Sciatic nerve (tissue), 2 donors: ENCODE data around the gene UCP2. TPM values are rescaled to one million over a fixed set of nuclear protein-coding genes. Genes with fewer than 3 reads are reported as not detected.
A peak's percentile ranks its signal among the peaks of the same experiment; 100 is the strongest.
"Not testable (repeated sequence)": the region's sequence is repeated elsewhere in the genome, so short reads cannot be mapped to it uniquely, and the experiment has no call there.

Experiments
- ATAC-seq: fragments of 200-7000 bp; cut with Tn5 transposase; one replicate; pipeline ENCODE4 v1.9.1; 2020; ENCODE audit warnings: mild to moderate bottlenecking, moderate library complexity
- DNase-seq: peaks from one replicate; pipeline ENCODE4 v3.0.0-alpha.2; 2020; ENCODE audit warnings: low spot score
- intact Hi-C: fragments of 100-400 bp; cut with DNase I; formaldehyde crosslinking; loops from one replicate; pipeline ENCODE4 v1.14.2; 2022
- total RNA-seq: library from RNA; stranded (reverse); fragmentation: NEBNext Ultra II Directional; extraction: Animal tissue kit (Norgen Biotek cat#: 25700); gene quantifications from one replicate; pipeline ENCODE4 v1.2.1, GENCODE V29; 2021
- donor health status: DM: no; HTN: no; CAD: no.
- donor health status: DM: no; HTN: no; CAD: no.

UCP2 gene
- total RNA-seq, 1 donor from 2014 or later, result 43.1 TPM

DNA sequence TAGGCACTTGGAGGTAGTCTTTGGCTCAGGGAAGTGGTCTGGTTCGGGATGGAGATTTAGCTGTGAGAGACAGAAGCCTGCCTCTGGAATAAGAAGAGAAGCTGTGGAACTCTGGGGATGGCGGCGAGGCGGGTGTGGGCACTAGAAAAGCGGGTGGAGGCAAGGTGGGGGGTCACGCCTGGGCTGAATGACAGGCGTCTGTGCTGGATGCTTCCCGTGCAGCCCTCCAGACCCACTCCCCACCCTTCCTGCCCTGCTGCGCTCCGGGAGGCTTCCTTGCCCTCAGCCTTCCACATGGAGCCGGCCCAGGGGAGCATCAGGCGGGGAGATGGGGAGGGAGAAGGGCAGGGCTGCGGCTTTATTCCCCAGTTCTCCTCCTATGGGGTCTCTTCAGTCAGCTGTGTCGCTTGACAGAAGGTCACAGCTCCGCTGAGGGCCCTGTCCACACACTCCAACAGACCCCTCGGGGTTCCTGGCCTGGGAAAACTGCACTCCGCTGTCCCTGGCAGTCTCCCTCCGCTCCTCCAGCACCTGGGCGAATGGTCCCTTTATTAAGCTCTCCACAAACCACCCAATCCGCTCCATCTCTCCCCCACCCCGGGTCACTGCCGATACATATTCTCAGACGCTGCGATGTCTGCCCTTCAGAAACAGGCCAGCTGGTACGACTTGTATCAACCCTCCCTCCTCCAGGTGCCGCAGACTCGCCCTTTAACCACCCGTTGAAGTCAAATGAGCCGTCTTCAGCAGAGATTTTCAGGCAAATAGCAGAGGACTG is 25.6 kb downstream of the UCP2 start:
- ATAC-seq, result no peak
- intact Hi-C loops, result no loop called here
- DNase-seq, result peak; percentile 41

DNA sequence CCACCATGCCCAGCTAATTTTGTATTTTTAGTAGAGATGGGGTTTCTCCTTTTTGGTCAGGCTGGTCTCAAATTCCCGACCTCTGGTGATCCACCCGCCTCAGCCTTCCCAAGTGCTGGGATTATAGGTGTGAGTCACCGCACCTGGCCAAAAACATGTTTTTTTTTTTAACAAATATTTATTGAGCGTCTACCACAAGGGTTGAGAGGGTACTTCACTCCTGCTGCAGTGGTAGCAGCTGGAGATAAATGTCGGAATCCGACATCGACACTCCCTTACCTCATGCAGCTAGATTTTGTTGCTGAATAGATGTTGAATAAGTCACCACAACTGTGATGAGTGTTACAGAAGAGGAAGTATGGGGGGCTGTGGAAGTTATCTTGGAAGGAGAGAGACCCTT is 30.8 kb downstream of the UCP2 start:
- no peak for ATAC-seq
- intact Hi-C loops, result no loop called here

DNA sequence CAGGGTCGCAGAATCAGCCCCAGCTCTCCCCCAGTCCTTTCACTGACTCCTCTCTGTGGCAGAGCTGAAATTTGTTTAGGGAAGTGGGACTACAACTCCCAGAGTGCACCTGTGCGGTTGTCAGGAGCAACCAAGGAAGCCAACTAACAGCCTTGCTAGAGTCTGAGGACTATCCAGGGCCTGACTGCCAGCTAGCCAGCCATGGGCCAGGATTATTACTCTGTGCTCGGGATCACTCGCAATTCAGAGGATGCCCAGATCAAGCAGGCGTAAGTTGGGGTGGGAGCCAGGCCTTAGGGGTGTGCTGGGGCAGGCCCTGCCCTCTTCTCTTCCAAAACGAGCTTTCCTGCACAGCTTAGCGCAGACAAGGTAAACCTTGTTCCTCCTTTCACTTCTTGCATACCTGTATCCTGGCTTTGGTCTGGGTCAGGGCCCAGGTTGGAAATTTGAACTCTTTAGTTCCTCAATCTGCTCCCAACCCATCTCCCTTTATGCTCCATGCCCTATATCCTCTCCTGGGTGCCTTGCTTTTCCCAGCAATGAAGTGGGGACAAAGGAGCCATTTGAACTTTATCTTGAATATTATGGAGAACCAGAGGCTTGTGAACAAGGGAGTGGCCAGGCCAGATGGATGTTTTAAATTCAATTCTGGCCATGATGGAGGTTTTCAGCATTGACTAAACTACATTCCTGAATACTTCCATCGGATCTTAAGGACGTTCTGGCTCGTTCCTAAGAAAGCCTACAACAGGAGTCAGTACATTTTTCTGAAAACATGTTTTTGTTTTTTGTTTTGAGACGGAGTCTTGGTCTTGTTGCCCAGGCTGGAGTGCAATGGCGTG is 31.6 kb downstream of the UCP2 start, which contains the start of gene DNAJB13:
DNAJB13 (plus strand) TSS at position 158 of the 842 bp plus-strand sequence; CDS start at position 202, 44 bp downstream.
- peak; percentile 53 for ATAC-seq
- intact Hi-C loops, result no loop called here
- DNase-seq, result no peak

More for the DNA sequence above, 30.8 kb downstream of the UCP2 start:
- no peak for DNase-seq

DNA sequence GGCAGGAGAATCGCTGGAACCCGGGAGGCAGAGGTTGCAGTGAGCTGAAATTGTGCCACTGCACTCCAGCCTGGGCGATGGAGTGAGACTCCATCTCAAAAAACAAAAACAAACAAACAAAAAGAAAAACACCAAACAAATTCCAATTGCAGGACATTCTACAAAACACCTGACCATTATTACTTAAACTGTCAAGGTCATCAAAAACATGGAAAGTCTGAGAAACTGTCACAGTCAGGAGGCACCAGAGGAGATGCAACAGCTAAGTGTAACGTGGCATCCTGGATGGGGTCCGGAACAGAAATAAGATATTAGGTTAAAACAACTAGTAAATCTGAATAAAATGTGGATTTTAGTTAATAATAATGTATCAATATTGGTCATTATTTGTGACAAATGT is 32.7 kb downstream of the UCP2 start:
- ATAC-seq, result no peak
- DNase-seq, result no peak
- intact Hi-C loops, result no loop called here

DNA sequence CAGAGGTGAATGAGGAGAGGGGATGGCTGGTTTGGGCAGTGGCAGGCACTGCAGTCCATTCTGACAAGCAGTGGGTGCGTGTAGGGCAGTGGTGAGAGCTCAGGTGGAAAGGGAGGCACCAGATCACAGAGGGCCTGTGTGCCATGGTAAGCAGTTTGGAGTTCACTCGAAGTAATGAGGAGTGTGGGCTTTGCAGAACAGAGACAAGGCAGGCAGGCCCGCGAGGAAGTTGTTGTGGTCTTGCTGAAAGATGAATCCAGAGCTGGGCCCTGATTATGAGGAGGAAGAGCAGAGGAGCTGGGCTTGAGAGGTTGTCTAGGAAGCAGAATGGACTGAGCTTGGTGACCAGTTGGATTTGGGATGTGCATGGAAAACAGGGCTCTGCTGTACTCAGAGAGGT is 33.4 kb downstream of the UCP2 start:
- DNase-seq (no peak), ATAC-seq (no peak)
- intact Hi-C loops, result no loop called here

DNA sequence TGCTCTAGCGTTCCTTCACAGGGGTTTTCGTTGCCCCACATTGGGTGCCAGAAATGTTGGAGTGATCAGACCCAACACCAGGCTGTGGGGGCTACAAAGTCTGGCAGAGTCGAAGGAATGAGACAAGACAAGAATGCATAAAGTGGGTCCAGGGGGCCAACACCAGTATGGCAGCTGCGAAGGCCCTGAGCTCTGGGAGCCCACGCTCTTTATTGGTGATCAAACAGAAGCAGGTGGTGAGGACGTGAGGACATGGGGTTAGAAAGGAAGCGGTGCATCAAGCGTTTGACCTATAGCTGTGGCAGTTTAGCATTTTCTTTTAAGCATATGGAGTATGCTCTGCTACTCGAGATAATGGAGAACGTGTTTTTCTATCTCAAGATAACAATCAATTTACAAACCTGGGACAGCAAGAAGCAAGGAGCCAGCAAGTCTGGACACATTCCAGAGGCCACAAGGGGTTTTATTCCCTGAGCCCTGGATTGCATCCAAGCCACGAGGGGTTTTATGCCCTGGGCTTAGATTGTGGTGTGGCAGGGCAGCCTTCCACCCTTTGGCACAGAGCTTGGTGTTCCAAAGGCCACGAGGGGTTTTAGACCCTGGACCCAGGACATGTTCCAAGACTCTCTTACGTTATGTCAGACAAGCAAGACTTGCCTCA is 35.7 kb downstream of the UCP2 start:
- ATAC-seq (no peak), DNase-seq (no peak)
- intact Hi-C loops, result no loop called here

DNA sequence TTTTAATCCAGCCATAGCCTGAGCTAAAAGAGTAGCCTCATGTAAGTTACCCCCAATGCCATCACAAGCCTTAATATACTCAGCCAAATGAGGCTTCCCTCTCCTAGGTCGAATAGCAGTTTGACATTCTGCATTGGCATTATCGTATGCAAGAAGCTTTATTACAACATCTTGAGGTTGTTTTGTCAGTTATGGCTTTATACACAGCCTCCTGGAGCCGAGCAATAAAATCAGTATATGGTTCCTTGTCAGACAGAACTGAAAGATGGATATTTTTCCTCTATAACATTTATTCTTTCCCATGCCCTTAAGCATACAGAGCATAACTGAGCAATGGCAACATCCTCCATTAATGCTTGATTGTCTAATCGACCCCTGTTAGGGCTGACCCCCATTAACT is 37.2 kb downstream of the UCP2 start:
- intact Hi-C loops, result no loop called here
- ATAC-seq, result no peak

DNA sequence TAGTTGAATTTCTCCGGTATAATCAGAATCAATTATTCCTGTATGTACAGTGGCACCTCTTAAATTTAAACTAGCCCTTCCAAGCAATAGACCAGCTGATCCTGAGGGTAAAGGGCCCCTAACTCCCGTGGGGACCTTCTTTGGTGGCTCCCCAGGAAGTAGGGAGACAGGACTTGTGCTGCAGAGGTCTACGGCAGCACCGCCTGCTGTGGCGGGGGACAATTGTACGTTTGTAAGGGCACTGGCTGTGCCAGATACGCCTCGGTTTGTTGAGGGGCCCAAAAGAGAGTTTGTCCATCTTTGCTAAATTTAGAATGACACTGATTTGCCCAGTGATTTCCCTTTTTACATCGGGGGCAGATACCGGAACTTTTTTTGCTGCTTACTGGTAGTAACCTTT is 37.7 kb downstream of the UCP2 start:
- intact Hi-C loops, result no loop called here
- no peak for ATAC-seq

More for the DNA sequence above, 37.2 kb downstream of the UCP2 start:
- DNase-seq, result no peak

DNA sequence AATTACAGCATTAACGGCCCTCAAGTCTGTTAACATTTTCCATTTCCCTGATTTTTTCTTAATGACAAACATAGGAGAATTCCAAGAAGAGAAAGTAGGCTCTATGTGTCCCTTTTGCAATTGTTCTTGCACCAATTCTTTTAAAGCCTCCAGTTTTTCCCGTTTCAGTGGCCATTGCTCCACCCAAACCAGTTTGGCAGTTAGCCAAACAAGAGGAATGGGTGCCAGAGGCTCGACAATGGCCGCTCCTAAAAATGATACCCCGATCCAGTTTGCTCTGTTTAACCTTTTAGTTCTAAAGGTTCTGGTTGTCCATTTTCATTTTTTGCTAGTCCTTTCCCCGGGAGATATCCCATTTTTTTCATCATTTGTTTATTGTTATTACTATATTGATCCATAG is 38.6 kb downstream of the UCP2 start:
- DNase-seq (no peak), ATAC-seq (no peak)
- intact Hi-C loops, result no loop called here

More for the DNA sequence above, 37.7 kb downstream of the UCP2 start:
- no peak for DNase-seq

DNA sequence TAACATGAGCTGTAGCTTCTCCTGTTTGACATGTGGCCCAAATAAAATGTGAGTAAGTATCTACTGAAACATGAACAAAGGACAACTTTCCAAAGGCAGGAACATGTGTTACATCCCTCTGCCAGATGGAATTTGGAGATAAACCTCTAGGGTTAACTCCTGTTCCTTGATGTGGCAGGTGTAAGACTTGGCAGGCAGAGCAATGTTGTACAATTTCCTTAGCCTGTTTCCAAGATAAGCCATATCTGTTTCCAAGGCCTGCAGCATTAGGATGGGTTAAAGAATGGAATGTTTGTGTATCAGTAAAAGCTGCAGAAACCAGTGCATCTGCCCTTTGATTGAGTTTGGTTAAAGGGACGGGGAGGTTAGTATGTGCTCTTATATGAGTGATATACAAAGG is 40.6 kb downstream of the UCP2 start:
- DNase-seq (no peak), ATAC-seq (no peak)
- intact Hi-C loops, result no loop called here

DNA sequence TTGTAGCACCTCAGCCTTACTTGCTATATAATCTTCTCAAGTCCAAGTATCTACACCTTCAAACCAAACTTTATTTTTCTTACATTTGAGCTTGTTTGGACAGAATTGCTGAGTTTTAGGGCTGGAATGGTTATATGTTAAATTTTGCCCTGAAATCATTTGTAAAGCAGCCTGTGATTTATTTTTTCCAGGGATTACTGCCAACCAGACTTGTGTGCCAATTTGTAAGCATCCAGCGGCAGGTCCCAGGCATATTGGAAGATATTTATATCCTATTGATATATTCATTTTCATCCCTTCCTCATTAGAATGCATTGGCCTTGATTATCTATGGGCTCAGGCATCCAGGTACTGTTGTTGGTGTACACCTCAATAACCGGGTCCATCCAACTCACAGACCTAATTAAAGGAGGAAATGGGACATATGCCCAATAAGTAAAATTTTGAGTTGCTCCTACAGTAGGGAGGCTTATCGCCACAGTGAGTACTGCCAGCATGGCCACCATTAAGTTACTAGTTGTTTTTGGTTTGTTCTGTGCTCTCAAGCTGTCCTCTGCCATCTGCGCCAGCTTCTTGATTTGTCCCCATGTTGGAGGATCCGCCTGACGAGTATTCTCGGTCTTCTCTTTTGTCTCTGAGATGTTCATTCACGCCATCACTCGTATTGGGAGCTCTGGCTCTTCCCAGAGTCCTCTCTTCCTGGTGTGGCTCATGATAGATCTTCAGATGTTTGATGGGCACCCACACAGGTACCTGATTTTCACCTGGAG is 41.7 kb downstream of the UCP2 start:
- intact Hi-C loops, result no loop called here
- ATAC-seq, result no peak
- no peak for DNase-seq

DNA sequence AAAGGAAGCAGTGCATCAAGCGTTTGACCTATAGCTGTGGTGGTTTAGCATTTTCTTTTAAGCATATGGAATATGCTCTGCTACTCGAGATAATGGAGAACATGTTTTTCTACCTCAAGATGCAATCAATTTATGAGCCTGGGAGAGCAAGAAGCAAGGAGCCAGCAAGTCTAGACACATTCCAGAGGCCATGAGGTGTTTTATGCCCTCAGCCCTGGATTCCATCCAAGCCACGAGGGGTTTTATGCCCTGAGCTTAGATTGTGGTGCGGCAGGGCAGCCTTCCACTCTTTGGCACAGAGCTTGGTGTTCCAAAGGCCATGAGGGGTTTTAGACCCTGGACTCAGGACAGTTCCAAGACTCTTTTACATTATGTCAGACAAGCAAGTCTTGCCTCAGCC is 43.5 kb downstream of the UCP2 start:
- no peak for ATAC-seq
- intact Hi-C loops, result no loop called here

DNA sequence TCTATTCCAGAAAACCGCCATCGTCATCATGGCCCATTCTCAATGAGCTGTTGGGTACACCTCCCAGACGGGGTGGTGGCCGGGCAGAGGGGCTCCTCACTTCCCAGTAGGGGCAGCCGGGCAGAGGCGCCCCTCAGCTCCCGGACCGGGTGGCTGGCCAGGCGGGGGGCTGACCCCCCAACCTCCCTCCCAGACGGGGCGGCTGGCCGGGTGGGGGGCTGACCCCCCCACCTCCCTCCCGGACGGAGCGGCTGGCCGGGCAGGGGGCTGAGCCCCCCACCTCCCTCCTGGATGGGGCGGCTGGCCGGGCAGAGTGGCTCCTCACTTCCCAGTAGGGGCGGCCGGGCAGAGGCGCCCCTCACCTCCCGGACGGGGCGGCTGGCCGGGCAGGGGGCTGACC is 46.6 kb downstream of the UCP2 start:
- ATAC-seq, DNase-seq, intact Hi-C loops: not testable (repeated sequence)

More for the DNA sequence above, 43.5 kb downstream of the UCP2 start:
- no peak for DNase-seq

DNA sequence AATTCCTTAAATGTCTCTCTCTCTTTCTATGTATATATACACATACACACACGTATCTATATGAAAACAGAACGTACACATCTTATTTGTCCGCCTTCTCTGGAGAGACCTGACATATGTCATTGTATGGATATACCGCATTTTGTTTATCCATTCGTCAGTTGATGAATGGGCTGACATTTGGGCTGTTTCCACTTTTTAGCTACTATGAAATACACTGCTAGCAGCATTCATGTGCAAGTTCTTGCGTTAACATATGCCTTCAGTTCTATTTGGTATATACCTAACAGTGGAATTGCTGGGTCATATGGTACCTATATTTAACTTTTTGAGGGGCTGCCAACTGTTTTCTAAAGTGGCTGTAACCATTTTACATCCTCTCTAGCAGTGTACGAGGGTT is 49.9 kb downstream of the UCP2 start:
- intact Hi-C loops, result no loop called here
- ATAC-seq (no peak), DNase-seq (no peak)

DNA sequence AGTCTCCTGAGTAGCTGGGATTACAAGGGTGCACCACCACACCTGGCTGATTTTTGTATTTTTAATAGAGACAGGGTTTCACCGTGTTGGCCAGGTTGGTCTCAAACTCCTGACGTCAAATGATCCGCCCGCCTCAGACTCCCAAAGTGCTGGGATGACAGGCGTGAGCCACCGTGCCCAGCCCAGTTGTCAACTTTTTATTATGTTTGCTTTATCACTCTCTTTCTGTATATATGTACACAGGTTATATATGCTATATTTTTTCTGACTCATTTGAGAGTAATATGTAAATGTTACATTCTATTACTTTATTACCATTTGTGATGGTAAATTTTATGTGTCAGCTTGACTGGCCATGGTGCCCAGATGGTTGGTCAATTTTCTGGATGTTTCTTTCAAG is 50.7 kb downstream of the UCP2 start:
- no peak for ATAC-seq
- intact Hi-C loops, result no loop called here
- DNase-seq, result no peak

DNA sequence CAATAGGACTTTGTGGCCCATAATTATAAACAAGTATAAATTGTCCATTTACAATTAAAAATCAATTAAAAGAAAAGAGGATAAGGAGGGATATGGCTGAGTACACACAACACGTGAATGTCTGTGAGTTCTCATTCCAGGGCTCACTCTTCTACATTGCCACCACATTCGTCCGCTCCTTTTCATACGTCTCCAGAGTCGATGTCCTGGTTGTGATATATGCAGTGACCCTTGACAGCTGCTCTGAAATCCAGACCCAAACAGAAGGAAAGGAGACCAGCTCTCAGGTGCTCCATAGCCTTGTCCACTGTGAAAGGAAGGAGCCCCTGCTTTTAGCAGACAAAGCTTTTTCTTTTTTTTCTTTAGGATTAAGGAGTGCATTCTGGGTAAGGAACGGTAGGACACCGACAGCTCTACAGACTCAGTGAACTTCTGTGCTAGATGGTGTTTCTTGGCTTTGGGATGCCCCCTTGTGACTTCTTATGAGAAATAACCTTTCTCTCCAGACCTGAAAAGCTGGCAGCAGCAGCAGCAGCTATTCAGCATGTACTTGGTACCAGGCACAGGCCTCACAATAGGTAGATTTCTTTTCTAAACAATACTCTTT is 51.5 kb downstream of the UCP2 start:
- no peak for DNase-seq
- intact Hi-C loops, result no loop called here
- ATAC-seq, result peak; percentile 44

DNA sequence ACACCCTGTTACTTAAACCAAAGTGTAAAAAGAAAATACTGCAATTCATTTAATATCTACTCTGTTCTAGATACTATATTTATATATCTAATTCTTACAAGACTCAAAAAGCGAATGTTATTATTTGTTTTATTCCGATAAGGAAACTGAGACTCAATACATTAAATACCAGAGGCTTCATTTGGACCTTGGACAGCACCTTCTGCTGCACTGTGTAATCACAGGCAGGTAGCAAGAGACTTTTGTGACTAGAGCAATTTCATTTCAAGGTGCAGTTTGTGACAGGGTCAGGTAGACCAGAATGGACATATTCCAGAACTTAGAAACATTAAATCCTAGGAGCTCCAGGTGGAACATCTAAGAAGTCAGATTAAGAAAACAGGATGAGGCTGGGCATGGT is 53.3 kb downstream of the UCP2 start:
- DNase-seq, result no peak
- ATAC-seq, result no peak
- intact Hi-C loops, result no loop called here
